ENCODE measurements around the gene IGF2. TPM values are rescaled to one million over a fixed set of nuclear protein-coding genes. Genes with fewer than 3 reads are reported as not detected.

IGF2 gene
- total RNA-seq, 1 experiment from 2014 or later = 0.35 TPM

DNA sequence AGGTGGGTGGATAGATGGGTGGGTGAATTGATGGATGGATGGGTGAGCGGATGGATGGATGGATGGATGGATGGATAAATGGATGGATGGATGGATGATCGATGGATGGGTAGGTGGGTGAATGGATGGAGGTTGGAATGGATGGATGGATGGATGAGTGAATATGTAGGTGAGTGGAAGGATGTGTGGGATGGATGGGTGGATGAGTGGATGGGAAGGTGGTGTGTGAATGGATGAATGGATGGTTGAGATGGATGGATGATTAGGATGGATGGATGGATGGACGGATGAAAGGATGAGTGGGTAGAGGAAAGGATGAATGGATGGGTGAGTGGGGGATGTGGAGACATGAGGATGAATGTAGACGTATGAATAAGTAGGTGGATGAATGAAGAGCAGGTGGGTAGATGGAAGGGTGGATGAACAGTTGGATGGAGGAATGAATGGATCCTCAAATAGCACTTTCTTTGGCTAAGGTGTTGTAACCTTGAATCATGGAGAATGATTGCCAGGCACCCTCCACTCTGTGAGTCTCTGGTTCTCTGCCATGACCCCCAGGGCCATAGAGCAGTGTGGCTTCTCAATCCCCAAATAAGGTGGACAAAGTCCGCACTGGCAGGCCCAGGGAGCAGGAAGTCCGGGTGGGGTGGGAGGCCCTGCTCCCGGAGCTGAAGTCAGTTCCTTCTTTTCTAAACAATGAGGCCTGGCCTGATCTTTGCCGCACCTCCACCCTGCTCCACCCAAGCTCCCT, 36.9 kb downstream of the IGF2 start:
- DNase-seq (ENCODE audit: unreplicated experiment) = no peak
- CTCF ChIA-PET = interaction anchor here (0.9 kb wide), 1 partner anchor 64 kb away, joined by 3 read pairs; no protein-coding TSS in a partner anchor
- no peaks in the 10 kb centered on the region for H3K36me3 Mint-ChIP-seq (ENCODE audit: insufficient read depth, unreplicated experiment)
- no peak overlapping the region for H3K4me3 Mint-ChIP-seq (ENCODE audit: unreplicated experiment)
- intact Hi-C loops (cut with micrococcal nuclease) = no loop called here
- peaks cover 16% of the 10 kb centered on the region for H3K4me1 Mint-ChIP-seq (ENCODE audit: insufficient read depth, unreplicated experiment)
- no peak for TF ChIP-seq CTCF (IDR thresholded peaks at IDR 0.05; ENCODE audit: unreplicated experiment)
- H3K9me3 Mint-ChIP-seq (ENCODE audit: unreplicated experiment) = peaks cover 8% of the 10 kb centered on the region
- peaks cover 20% of the 10 kb centered on the region for H3K27me3 Mint-ChIP-seq (ENCODE audit: insufficient read depth, unreplicated experiment)
- BruUV-seq (replicated peaks) = no TSS peak
- POLR2A ChIA-PET = no interaction called here
- no peak overlapping the region for H3K27ac Mint-ChIP-seq (ENCODE audit: low read depth, unreplicated experiment)

DNA sequence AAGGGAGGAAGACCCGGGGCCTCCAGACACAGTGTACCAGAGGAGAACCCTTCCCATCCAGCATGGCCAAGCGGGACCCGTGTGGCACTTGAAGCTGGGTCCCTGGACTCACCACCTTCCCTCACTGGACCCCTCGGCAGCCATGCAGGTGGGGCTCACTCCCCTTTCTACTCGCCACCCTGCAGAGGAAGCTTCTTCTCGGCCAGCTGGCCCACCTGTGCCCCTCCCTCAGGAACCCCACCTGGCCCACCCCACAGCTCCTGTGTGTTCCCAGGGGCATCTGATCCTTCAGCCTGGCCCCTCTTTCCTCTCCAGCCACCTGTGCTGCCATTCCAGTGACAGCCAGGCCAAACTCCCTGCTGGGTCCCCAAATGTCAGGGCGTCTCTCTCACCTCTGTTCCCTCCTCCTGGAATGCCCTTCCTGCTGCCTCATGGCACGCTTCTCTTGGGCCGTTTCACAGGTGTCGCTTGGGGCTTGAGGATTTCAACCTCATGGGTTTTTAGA, 38.0 kb downstream of the IGF2 start:
- TF ChIP-seq CTCF (IDR thresholded peaks at IDR 0.05; ENCODE audit: unreplicated experiment) = no peak
- H3K27ac Mint-ChIP-seq (ENCODE audit: low read depth, unreplicated experiment) = no peak overlapping the region
- ChIA-PET POLR2A (no interaction called here), CTCF (interaction anchor here (0.5 kb wide), 1 partner anchor 410 kb away, joined by 5 read pairs; no protein-coding TSS in a partner anchor)
- no peak overlapping the region for H3K4me3 Mint-ChIP-seq (ENCODE audit: unreplicated experiment)
- peaks cover 20% of the 10 kb centered on the region for H3K27me3 Mint-ChIP-seq (ENCODE audit: insufficient read depth, unreplicated experiment)
- peaks cover 8% of the 10 kb centered on the region for H3K9me3 Mint-ChIP-seq (ENCODE audit: unreplicated experiment)
- no peak for DNase-seq (ENCODE audit: unreplicated experiment)
- no peaks in the 10 kb centered on the region for H3K36me3 Mint-ChIP-seq (ENCODE audit: insufficient read depth, unreplicated experiment)
- H3K4me1 Mint-ChIP-seq (ENCODE audit: insufficient read depth, unreplicated experiment) = peaks cover 16% of the 10 kb centered on the region
- intact Hi-C loops (cut with micrococcal nuclease) = no loop called here
- no TSS peak for BruUV-seq (replicated peaks)

DNA sequence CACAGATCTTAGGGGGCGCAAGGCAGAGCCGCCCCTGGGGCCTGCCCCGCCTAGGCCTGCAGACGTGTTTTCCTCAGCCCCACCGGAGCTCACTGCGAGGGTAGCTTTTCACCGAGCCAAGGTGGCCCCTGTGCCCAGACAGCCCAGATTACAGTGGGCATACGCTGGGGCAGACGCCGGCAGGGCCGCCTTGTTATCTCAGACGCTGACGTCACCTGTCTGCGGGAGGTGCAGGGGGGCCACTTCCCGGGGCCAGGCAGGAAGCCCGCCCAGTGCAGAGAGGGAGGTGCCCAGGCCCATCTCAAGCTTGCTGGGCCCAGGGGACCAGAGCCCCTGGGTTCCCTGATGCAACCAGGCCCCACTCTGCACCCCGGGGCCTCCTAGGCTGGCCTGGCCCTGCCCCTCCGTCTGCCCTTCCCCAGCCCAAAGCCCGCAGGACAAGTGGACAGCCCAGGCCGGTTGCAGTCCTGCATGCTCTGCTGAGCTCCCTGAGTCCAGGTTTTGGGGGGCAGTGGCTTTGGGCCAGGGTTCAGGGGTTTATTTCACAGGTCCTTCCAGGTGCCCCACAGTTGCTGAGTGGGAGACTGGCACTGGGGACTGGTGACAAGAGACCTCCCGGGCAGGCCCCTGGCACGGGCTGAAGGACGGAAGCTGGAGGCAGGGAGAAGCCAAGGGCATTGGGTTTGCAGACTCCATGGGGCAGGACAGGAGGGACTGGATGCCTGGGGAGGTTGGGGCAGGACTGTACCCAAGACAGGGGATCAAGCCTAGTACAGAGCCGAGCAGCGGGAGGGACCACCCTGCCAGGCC, 38.6 kb downstream of the IGF2 start:
- no peak overlapping the region for H3K27ac Mint-ChIP-seq (ENCODE audit: low read depth, unreplicated experiment)
- TF ChIP-seq CTCF (IDR thresholded peaks at IDR 0.05; ENCODE audit: unreplicated experiment) = no peak
- intact Hi-C loops (cut with micrococcal nuclease) = no loop called here
- H3K4me3 Mint-ChIP-seq (ENCODE audit: unreplicated experiment) = no peak overlapping the region
- H3K27me3 Mint-ChIP-seq (ENCODE audit: insufficient read depth, unreplicated experiment) = peaks cover 20% of the 10 kb centered on the region
- no peak for DNase-seq (ENCODE audit: unreplicated experiment)
- no peaks in the 10 kb centered on the region for H3K36me3 Mint-ChIP-seq (ENCODE audit: insufficient read depth, unreplicated experiment)
- peaks cover 8% of the 10 kb centered on the region for H3K9me3 Mint-ChIP-seq (ENCODE audit: unreplicated experiment)
- ChIA-PET CTCF (interaction anchor here (1.6 to 2.5 kb wide), 3 partner anchors 49 to 64 kb away, joined by 7 to 11 read pairs (median 8); no protein-coding TSS in a partner anchor), POLR2A (interaction anchor here (0.6 kb wide), 1 partner anchor 107 kb away, joined by 3 read pairs; no protein-coding TSS in a partner anchor)
- H3K4me1 Mint-ChIP-seq (ENCODE audit: insufficient read depth, unreplicated experiment) = peaks cover 16% of the 10 kb centered on the region
- no TSS peak for BruUV-seq (replicated peaks)

All from MCF 10A (cell line).